GM19455 (cell line): ENCODE measurements around the gene GALNT9.
"Not testable (repeated sequence)": the region's sequence is repeated elsewhere in the genome, so short reads cannot be mapped to it uniquely, and the experiment has no call there.

Experiments
- ATAC-seq: cut with Tn5 transposase; IDR thresholded peaks from one replicate; pipeline ENCODE4 v1.9.1; 2021; ENCODE audit not compliant: unreplicated experiment

Gene GALNT9

DNA sequence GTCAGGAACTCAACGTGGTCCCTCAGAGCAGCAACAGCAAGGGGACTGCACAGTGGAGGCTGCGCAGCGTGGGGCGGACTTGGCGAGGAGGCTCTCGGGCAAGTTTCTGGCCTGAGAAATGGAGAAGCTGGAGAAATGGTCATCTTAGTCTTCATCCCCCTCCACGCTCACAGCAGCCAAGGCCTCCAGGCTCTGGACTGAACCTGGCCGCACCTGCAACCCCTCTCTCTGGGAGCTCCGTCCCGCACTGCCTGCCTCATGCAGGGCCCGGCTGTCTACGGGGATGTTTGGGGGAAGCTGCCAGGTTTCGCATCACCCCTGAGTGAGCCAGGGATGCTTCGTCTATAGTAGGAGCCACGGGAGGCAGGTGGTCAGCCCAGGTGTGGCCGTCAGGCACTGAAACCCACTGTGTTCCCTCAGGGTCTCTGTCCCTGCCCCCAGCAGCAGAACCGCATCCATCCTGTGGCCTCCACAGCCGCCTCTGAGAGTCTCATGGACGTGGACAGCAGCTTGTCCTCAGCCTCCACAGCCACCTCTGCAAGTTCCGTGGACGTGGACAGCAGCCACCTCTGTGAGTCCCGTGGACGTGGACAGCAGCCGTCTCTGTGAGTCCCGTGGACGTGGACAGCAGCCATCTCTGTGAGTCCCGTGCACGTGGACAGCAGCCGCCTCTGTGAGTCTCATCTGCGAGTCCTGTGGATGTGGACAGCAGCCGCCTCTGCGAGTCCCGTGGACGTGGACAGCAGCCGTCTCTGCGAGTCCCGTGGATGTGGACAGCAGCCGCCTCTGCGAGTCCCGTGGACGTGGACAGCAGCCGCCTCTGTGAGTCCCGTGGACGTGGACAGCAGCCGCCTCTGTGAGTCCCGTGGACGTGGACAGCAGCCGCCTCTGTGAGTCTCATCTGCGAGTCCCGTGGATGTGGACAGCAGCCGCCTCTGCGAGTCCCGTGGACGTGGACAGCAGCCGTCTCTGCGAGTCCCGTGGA lies 29.1 kb upstream of the GALNT9 start:
- ATAC-seq, result not testable (repeated sequence)

DNA sequence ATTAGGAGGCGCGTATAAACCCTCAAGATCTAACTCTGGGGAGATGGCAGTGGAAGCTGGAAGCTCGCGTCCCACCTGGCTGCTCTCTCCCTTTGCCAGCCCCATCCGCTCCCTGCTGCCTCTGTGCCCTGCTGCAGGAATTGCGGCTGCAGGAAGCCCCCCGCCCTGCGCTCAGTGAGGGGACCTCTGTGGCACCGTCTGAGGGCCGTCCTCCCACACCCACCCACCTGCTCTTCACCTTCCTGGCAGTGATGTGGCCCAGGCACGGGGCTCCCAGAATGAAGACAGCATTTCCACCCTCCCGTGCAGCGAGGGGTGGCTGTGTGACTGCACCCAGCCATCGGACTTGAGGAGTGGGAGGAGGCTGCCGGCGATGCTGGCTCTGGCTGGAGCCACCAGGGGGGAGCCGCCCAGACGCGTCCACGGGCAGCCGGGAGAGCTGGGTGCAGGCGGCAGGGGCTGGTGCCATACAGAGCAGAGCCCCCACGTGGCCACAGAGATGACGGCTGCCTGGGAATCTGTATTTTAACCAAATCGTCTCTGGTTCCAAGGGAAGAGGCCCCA lies 28.3 kb upstream of the GALNT9 start:
- no peak for ATAC-seq

DNA sequence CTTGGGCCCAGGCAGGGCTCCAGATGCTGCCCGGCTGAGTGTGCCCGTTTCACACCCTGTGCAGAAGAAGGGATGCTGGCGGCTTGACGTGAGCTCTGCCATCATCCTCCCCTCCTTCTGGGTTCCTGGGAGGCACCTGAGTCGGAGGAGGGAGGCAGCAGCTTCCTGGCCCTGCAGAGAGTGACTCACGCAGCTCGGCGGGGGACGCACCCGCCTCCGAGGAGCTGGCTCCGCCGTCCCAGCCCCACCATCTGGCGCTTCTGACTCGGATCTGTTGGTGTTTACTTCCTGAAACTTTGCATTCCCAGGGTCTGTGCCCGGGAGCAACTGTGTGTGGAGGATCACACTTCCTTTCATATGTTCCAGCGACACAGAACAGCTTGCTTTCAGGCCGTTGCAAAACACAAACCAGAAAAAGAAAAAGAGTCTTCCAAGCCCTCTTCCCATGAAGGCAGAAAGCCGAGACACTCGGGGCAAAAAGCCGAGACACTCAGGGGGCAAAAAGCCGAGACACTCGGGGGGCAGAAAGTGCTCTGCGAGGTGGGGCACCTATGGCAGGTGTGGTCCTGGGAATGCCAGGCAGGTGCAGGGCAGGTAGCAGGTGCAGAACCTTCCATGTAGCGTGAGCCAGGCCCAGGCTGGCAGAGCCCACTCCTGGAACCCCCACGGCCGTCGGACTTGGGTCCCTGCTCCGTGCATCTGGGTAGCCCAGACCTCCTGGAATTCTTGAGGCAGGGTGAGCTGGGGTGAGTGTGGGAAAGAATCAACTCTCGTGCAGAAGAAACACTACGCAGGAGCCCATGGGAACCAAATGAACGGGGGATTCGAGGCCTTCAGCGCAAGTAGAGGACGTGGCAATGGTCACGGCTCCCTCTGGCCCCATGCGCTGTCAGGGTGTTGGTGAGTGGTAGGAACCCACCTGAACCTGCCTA lies 27.6 kb upstream of the GALNT9 start:
- ATAC-seq, result no peak

DNA sequence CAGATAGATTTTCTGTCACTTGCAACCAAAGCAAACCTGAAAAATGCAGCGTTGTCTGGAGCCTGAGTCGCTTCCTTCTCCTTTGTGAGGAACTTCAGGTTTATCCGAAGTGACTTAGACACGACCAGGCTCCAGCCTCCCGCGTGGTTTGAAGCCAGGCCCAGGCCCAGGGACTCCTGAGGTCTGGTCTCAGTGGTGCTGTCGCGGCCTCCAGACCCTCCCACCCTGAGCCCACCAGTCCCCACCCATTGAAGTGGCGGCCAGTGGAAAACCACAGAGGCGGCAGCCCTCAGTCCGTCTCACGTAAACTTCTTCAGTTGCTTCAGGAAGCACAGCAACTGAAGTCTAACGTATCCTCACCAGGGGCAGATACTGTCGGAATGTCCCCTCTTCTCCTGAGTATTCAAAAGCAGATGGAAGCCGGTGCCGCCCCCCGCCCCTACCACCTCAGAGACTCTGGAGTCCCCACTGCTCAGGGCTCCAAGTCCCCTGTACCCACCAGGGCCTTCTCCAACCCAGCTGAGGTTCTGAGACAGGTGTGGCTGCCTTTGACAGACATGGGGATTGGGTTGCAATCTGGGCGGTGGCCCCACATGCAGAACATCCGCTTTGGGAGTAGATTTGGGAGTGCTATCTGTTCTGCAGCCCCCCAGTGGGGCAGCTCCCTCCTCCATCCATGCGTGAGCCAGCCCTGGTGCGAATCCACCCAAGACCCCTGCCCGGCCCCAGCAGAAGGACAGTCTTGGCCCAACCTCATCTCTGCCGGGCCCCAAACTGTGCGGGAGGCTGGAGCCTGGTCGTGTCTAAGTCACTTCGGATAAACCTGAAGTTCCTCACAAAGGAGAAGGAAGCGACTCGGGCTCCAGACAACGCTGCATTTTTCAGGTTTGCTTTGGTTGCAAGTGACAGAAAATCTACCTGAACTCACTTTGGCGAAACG lies 26.6 kb upstream of the GALNT9 start:
- no peak for ATAC-seq

DNA sequence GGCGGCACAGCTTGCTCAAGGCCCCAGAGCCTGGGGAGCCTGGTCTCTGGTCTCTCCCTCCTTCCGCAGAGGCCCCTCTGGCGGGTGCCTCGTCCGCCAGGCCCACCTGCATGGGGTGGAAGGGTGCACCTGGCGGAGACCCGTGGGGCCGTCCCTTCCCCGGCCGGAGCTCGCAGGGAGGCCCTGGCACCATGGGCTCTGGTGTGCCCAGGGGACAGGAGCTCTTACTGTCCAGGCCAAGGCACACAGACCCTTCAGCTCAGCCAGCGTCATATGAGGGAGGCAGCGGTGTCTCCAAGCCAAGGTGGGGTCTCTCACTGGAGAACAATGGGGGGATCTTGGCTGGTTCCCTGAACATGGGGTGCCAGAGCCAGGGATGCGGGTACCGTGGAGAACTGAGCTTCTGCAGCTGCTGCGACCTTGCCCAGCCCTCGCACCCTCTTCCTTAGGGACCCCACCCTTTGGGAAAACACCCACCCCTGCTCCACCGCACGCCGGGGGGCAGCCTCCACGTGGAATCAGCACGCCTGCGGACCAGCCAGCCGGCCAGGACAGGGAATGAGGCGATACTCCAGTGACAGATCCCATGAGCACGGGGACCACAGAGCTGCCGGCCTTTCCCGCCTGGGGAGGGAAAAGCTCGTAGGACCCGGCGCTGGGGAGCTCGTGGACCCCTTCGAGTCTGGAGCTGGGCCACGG lies 25.7 kb upstream of the GALNT9 start:
- no peak for ATAC-seq

DNA sequence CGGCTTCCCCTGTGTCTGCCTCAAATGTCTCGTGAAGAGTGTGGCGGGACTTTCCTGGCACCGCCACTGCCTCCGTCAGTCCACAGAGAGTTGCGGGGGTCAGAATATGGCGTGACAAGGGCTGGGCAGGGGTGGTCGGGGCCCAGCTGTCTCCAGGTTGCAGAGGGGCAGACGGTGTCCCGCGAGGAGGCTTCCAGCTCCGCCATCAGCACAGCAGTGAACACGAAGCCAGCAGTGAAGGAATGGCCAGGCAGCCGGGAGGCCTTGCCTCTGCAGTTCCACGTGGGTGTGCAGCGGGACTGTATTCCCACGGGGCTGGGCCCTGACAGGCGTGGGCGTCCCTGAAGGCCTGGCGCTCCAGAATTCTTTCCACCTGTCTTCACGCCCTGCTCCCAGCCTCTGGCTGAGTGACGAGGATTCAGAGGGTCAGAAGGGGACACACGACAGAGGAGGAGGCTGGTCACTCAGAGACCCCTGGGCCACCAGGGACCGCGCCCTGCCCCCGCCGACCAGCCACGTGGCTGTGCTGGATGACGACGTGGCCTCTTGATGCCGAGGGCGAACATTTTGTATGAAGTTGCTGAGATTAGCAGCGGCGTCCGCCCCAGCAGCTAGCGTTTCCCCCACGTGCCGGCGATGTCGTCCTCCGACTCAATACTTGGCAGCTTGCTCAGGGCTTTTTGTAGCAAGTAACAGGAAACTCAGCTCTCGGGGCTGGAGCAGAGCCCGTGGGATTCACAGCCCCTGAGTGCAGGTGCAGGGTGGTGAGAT lies 25.0 kb upstream of the GALNT9 start:
- ATAC-seq, result no peak

DNA sequence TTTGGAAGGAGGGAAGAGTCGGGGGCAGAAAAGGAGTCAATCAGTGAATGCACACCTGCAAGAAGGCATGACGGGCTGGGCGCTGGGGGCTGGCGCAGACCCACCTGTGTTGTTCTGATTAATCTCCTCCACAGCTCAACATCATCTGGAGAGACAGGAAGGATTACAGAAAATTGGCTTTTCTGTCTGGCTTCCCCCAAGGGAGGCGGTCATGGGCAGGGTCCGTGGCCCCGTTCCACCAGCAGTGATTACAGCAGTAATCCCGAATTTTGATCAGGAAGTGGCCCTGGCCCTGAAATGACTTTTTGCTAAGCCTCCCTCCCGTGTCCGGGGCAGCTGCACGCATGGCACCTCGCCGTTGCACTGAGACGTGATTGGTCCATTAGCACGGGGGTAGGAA lies 24.4 kb upstream of the GALNT9 start:
- no peak for ATAC-seq

DNA sequence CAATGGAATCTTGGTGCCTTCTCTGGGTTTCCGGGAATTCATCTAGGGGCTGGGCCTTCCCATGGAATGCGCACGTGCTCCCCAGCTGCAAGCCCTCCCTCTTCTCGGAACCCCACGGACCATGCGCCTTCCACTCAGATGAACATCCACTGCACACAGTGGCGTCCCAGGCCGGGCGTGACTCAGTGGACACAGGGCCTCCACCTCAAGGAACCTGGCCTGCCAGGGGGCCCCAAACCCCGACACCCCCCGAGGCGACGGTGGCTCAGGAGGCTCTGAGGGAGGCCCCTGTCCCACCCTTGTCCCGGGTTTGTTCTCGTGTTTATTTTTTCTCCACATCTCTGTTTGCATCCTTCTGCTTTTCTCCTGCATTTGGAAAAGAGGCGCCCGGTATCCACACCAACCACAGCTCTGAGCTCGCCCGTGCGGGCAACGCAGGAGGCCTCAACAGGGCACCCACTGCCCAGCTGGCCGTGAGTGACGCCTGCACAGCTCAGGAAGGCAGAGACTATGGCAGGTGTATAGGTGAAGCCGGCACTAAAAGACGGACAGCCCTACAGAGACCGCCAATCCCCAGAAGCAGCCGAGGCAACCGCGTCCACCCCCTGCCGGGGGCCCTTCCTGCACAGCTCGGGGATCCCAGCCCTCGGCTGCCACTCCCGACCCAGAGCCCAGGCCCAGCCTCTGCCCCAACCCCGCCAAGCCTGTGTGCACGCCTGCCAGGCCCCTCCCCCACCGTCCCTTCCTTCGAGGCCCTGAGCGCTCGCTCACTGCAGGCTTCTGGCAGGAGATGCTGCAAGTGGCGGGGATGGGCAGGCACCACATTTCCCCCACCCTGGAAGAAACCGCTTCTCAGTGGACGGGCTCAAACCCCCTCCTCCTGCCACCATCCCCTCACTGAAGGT lies 23.8 kb upstream of the GALNT9 start:
- no peak for ATAC-seq

DNA sequence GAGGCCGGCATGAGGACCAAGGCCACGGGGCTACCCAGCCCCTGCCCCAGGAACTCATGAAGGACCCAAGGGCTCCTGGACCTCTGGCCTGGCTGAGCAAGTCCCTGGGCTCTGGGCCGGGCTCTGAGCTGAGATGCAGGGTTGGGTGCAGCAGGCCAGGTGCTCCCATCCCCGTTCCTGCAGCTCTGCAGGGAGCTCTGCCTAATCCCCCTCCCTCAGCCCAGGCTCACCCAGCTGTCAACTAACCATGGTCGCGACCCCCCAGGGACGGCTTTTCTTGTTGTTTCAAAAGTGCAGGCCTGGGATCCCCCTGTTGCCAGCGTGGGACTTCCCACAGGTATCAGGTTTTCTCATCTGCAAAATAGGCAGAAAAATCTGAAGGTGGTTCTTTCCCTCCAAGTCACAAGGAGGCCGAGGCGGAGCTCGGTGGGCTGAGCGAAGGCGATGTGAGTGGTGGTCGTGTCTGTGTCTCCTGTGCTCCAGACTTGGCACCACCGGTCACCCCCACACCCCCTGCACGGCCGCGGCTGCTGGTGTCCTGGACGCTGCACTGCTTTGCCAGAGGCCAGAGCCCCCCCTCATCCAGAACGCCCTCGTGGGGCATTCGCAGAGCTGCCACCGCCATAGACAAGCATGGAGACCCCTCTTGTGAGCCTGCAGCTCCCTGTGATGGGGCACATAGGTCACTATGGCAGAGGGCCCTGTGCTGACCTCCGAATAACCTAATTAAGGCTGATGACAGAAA lies 22.5 kb upstream of the GALNT9 start:
- no peak for ATAC-seq

DNA sequence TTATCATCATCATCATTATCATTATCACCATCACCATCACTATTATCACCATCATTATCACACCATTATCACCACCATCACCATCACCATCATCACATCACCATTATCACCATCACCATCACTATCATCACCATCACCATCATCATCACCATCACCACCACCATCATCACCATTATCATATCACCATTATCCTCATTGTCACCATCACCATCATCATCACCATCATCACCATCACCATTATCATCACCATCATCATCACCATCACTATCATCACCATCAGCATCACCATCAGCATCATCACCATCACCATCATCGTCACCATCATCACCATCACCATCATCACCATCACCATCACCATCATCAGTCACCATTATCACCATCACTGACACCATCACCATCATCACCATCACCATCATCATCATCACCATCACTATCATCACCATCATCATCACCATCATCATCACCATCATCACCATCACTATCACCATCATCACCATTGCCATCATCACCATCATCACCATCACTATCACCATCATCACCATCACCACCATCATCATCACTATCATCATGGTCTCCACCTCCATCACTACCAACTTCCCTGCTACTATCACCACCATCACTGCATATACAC lies 20.2 kb upstream of the GALNT9 start:
- ATAC-seq, result no peak

DNA sequence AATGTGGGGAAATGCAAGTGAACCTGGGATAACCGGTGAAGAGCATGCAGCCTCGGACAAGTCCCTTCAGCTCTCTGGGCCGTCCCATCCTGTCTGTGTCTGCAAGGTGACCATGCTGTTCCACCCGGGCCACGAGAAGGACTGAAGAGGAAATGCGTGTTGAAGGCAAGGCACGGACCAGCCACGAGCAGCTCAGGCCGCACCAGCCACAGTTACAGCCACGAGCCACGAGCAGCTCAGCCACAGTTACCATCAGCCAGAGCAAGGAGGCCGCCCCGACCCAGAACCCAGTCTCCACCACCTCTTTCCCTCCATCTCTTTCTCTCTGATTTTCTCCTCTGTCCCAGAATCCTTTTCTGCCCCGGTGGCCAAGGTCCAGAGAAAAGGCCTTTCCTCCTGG lies 18.8 kb upstream of the GALNT9 start:
- ATAC-seq, result no peak

DNA sequence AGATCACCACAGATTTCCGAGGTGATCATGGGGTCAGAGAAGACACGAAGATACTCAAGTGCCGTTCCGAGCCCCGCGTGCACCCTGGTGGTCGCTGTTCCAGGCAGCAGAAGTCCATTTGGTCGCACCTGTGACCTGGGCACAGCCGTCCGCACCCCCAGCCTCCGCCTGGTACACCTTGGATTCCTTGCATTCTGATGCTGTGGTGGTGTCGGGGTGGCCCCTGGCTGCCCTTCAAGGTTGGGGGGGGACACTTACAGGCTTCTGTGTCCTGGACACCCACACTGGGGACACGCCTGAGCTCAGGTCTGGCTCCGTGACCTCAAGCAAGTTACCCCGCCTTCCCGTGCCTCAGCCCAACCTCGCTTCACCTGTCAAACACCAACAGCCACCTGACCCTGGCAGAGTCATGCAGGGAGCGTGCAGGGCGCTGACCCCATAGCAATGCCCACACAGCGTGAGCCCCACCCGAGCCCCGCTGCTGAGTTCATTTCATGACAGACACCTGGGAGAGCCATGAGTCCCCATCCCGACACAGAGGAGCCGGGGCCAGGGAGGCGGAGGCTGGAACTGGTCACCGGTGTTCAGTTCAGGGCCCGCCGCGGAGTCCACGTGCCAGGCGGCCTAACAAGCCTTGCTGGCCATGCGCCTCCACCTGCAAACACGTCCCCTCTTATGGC lies 17.9 kb upstream of the GALNT9 start:
- no peak for ATAC-seq

DNA sequence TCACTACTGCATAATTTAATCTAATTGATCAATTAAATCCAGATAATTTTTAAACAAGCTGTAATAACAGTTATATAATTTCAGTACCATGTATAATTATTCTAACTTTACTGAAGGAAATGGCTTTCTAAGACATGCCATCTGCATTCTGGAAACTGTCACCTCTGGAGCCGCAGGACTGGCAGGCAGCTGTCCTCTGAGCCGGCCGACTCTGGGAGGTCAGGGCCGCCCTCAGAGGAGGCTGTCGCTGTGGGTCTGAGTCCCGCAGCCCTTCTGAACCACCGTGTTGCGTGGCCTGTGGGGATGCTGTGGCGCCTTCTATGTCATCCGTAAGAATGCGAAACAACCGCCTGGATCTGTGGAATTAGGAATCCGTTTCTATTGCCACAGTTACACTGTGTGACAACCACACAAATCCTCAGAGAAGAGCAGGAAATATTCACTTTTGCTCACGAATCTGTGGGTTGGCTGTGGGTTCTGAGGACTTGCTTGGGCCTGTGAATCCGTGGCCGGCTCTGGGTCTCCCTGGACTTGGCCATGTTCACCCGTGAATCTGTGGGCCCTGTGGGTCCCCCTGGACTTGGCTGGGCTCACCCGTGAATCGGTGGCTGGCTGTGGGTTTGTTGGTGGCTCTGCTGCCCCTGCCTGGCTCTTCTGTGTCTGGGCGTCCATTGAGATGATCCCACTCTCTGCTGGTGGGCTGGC lies 17.2 kb upstream of the GALNT9 start:
- no peak for ATAC-seq

DNA sequence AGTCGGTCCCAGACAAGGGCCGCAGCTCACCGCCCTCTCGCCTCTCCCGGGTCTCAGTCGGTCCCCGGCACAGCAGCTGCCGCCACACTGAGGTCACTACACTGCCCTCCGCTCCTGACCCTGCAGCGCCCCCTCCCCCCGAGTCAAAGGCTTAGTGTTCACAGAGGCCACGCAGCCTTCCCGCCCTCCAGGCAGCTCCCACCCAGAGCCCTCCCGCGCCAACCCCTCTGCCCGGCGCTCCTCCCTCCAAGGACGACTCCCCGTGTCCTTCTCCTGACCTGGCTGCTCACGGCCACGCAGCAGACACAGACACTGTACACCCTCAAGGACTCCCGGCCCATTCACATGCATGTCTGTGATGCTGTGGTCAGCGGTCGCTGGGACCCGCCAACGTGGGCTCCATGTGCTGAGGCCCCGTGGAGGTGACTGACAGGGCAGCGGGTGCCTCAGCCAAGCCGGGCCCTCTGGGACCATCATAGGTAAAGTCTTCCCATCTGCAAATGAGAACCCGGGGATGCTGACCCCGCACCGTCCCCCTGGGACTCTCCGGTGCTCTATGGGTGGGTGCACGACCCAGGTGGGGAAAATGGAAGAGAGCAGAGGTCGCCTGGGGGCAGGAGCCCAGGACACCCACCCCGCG lies 16.3 kb upstream of the GALNT9 start:
- no peak for ATAC-seq

DNA sequence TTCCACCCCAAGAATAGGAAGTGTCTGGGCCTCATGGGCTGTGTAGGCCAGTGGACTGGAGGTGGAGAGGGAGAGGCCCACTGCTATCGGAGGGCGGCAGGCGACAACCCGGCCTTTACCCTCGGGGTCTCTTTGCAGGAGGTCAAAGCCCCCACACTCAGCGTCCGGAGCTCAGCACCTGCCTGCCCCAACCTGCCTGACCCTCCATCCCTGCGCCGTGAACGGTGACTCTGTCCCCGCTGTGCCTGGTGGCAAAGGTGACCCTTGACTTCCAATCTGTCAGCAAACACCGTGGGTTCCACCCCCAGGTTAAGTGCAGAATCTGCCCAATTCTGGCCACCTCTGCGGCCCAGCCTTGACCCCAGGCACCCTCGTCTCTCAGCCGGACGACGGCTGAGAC lies 15.7 kb upstream of the GALNT9 start:
- no peak for ATAC-seq
